OCI-M1 (cell line): Measurements from ENCODE around the gene HNRNPUL1.
"Not testable (repeated sequence)": the region's sequence is repeated elsewhere in the genome, so short reads cannot be mapped to it uniquely, and the experiment has no call there.

Experiments used
- DNase-seq: peaks from one replicate; lab custom pipeline; 2025; lab: John Stamatoyannopoulos, UW

The HNRNPUL1 gene

DNA sequence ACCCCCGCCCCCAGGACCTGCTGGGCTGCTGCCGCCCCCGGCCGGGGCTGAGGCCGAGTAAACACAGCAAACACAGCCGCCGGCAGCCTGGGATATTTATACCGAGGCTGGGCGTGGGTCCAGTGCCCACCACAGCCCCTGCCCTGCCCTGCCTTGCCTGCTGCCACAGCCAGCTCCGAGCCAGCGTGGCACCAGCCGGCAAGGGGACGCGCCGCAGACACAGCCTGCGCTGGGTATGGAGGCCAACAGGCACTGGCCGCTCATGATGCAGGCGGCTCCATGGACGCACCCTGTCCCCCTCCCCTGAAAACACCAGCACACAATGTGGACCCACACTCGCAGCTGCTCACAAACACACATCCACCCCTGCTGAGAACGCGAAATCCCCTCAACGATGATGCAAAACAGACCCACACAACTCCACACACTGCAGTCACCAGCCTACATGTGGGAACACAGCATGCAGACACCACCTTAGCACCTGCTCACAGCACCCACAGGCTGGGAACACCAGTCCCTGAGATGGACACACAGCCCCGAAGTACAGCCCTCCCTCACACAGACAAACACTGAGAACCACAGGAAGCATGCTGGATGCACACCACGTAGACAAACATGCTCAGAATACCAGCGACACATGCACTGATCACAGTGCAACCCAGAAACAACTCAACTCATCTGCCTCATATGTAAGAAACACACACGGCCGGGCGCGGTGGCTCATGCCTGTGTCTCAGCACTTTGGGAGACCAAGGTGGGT is 62.0 kb downstream of the HNRNPUL1 start:
- DNase-seq: no peak

DNA sequence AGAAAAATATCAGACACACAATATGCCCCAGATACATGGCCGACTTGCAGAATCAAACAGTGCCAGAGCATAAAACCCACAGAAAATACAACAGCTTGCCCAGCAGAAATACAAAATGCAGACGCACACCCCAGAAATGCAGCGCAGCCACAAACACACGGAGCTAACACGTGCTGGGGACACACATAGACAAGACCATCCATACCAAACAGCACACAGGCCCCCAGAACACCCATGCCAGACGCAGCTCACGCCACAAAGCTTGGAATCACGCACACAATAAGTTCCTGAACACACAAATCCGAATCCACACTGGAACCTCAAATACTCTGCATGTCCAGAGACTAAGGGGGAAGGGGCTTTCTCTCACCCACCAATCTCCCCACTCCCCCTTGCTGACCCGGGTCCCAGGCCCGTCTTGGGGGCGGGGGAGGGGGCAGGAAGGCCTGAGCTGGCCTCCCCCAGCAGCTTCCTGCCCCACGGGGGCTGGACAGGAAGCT is 63.0 kb downstream of the HNRNPUL1 start:
- DNase-seq: no peak

DNA sequence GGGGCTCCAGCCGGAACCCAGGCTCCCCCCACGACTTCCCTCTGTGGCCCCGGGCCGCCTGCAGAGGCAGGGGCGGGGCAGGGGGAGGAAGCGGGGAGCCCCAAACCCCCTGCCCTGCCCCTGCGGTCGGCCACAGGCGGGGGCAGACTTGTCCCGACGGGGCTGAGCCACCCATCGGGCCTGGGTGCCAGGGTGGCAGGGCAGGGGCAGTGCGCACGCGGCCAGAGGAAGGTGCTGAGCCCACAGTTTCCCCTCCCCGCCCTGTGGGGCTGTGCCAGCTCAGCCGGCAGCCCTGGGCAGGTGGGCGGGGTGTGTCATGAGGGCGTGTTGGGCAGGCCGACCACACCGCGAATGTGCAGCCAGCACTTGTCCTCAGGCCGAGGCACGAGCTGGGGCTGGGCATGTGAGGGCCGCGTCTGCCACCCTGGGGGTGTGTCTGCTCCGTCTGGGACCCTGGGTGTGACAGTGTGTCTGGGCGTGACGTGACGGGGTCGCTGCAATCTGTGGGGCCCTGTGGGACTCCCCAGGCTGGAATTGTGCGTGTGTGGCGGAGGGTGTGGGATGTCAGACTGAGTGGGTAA is 63.5 kb downstream of the HNRNPUL1 start:
- peak; percentile 73 for DNase-seq

DNA sequence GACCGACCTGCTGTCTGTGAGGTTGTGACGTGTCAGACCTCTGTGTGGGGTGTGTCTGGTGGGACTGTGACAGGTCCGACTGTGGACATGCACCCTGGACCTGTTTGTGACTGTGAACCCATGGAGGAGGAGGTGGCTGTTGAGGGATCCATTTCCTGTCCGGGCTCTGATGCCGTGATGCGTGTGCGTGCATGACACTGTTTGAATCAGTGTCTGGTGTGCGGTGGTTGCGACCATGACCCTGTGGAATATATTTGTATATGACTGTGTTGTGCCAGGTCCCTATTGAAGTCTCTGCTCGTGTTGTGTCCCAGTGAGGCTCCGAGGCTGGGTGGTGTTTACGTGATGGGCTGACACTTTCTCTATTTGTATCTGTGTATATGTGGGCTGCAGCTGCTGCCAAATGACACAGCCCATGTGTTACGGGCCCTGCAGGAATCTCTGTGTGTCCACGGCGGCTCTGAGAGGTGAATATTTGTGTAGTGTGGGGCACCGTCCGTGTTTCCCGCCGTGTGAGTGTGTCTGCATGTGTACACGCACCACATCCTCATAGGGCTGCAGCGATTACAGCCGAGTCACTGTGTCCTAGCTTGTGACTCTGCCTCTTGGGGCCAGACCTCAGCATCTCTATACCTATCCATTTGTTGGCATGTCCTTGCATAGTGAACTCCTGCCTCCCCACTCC is 64.1 kb downstream of the HNRNPUL1 start:
- peak; percentile 56 for DNase-seq

DNA sequence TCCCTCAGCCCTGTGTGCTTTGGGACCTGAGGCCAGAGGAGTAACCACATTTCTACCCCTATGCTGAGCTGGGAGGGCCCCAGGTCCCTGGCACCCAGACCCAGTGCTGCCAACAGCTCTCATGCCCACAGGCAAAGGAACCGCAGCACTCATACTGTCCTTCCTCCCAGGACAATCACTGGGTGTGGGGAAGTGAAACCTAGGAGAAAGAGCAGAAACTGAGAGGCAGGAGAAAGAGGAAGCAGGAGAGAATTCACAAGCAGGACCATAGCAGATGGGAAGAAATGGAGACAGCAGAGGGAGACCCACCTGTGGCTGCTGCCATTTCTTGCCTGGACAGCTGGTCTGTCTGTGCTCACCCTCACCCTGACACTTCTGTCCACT is 64.7 kb downstream of the HNRNPUL1 start:
- peak; percentile 56 for DNase-seq

DNA sequence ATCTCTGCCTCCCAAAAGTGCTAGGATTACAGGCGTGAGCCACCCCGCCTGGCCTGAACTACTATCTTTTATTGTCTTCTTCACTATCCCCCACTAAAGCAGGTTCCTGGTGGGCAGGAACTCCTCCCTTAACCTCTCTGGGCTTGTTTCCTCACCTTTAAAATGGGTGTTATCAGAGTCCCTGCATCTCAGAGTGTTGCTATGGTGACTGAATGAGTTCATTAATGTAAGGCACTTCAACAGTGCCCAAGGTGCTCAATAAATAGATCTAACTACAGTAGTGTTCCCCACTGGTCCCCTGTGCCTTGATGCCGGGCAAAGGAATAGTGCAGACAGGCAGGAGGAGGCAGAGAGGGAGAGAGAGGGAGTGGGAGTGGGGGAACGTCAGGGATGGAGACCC is 66.3 kb downstream of the HNRNPUL1 start:
- DNase-seq: no peak

DNA sequence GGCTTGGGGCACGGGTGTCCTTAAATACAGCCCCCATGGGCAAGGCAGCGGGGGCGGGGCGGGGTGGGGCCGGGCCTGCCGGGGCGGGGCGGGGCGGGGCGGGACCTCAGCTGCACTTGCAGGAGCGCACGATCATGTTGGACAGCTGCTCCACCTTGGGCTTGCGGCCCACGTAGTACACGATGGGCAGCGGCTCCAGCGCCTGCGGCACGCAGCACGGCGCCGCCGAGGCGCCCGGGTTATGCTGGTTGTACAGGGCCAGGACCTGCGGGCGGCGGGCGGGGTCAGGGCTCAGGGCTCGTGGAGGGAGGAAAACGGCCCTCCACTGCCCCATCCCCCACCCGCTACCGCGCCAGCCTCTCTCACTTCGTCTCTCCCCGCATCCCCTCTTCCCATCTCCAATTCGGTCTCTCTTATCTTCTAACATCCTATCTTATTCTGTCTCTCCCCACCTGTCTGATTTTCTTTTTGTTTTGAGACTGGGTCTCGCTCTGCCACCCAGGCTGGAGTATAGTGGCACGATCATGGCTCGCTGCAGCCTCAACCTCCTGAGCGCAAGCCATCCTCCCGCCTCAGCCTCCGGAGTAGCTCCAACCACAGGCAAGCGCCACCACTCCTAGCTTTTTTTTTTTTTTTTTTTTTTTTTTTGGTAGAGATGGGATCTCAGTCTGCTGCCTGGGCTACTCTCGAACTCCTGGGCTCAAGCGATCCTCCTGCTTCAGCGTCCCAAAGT is 66.9 kb downstream of the HNRNPUL1 start:
- no peak for DNase-seq

DNA sequence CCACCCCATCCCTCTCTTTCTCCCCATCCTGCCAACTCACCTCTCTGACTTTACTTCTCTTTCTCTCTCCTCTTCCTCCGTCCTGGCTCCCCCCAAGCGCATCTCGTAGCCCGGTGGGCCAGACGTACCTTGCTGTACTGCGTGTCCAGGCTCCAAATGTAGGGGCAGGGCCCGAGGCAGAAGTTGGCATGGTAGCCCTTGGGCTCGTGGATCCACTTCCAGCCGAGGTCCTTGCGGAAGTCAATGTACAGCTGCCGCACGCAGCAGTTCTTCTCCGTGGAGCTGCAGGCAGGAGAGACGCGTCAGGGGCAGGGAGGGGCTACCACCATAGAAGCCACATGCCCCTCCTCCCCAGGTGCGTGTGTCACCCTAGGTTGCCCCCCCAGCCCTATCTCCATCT is 67.8 kb downstream of the HNRNPUL1 start:
- no peak for DNase-seq

DNA sequence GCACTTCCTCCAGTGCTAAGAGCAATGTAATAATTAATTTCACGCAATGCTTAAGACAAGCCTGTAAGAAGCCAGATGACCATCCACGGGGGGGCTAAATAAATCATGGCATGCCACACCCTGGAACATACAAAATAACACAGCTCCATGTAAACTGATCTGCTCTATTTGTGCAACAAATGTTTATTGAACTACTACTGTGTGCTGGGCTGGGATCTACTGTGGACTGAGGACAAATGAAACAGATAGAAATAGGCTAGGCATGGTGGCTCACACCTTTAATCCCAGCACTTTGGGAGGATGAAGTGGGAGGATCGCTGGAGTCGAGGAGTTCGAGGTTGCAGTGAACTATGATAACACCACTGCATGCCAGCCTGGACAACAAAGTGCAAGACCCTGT is 68.3 kb downstream of the HNRNPUL1 start:
- DNase-seq: no peak

DNA sequence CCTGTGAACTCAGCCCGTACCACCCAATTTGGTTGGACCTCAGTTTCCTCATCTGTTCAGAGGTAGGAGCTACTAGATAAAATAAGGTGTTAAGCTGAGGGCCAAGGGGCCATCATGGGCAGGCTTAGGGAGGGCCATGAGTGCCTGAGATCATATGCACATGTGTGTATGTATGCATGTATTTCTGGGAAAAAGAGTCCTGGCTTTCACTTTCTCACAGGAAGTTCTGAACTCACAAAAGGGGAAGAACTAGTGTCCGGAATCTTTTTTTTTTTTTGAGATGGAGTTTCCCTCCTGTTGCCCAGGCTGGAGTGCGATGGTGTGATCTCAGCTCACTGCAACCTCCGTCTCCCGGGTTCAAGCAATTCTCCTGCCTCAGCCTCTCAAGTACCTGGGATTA is 70.6 kb downstream of the HNRNPUL1 start:
- DNase-seq: peak; percentile 88

DNA sequence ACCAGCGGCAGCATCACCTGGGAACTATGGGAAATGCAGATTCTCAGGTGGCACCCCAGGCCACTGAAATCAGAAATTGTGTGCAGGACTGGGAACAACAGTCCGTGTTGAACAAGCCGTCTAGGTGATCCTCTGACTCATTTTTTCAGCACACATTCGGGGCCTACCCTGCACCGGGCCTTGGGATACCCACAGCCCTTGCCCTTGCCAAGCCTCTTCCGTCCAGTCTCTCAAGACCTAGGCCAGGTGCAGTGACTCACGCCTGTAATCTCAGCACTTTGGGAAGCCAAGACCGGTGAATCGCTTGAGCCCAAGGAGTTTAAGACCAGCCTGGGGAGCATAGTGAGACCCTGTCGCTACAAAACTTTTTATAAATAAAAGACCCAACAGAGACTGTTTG is 71.3 kb downstream of the HNRNPUL1 start:
- DNase-seq: no peak

DNA sequence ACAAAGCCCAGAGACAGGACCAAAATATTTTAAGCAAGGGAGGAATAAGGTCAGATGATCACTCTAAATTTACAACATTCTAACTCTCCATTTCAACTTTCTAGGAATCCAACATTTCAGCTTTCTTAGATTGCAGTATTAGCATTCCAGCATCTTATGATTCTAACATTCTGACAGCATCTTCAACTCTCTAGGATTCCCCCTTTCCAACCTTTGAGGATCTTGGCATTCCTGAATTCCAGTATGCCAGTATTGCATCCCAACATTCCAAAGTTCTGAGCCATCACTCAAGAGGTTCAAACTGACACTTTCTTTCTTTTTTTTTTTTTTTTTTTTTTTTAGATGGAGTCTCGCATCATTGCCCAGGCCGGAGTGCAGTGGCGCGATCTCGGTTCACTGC is 75.8 kb downstream of the HNRNPUL1 start:
- DNase-seq: no peak

DNA sequence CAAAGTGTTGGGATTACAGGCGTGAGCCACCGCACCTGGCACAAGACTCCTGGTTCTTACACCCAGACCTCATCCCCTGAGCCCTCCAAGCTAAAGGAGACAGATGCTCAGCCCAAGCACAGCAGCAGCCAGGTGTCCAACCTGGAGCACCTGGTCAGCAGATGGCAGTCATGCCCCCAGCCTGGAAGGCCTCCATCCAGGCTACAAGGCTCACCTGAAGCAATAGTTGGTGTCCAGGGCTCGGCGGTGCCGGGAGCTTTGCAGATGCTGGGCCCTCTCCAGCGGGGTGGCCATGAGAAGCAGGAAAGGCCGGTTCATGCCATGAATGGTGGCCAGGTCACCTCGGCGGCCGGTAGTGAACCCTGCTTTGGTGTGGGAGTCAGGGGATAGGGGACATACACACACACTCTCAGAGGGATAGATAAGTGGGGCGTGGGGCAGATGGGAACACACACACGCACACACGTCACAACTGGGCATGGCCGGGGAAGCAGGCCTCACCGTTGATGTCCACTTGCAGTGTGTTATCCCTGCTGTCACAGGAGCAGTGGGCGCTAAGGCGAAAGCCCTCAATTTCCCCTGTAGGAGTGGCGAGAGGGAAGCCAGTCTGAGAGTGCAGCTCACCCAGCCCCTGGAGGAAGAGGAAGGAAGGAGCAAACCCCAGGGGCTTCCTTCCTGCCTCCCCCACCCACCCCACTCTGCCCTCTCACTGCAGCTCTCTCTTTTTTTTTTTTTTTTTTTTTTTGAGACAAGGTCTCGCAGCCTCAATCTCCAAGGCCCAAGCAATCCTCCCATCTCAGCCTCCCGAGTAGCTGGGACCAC is 77.7 kb downstream of the HNRNPUL1 start:
- no peak for DNase-seq

DNA sequence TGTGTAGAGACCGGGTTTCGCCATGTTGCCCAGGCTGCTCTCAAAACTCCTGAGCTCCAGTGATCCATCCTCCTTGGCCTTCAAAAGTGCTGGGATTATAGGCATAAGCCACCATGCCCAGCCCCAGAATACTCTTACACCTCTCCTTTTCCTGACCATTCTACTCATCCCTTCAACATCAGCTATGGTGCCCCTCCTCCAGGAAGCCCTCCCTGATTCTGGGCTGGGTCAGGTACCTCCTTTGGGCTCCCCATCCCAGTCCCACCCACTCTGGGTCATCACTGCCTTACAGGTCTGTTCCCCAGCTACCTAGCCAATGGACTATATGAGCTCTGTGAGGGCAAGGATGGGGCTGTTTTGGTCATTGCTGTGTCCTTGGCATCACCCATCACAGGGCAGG is 80.0 kb downstream of the HNRNPUL1 start:
- DNase-seq: no peak

DNA sequence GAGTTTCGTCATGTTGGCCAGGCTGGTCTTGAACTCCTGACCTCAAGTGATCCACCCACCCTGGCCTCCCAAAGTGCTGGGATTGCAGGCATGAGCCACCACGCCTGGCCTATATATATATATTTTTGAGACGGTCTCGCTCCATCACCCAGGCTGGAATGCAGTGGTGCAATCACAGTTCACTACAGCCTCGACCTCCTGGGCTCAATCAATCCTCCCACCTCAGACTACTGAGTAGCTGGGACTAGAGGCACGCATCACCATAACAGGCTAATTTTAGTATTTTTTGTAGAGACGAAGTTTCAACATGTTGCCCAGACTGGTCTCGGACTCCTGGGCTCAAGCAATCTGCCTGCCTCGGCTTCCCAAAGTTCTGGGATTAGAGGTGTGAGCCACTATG is 82.7 kb downstream of the HNRNPUL1 start:
- DNase-seq: not testable (repeated sequence)

DNA sequence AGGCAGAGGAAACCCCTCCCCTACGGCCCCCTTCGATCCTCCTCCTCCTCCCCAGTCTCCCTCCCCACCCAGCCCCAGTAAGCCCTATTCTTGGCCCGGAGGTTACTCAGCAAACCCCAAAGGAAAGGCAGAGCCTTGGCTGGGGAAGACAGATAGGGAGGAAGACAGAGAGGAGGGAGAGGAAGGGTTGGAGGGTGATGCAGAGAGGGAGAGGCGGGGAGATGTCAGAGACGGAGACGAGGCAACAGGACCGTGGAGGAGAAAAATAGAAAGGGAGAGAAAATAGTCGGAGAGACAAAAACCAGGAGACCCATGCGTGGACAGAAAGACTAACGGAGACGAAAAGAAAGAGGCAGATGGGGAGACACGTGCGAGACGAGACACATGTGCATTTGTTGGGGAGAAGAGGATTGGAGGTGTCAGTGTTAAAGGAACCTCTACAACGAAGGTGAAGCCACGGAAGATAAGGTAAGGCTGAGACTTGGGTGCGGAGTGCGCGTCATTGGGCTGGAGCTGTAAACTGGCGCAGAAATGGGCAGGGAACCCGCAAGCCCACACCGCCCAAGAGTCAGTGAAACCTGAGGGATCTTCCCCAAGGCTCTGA is 86.7 kb downstream of the HNRNPUL1 start:
- DNase-seq: peak; percentile 72

DNA sequence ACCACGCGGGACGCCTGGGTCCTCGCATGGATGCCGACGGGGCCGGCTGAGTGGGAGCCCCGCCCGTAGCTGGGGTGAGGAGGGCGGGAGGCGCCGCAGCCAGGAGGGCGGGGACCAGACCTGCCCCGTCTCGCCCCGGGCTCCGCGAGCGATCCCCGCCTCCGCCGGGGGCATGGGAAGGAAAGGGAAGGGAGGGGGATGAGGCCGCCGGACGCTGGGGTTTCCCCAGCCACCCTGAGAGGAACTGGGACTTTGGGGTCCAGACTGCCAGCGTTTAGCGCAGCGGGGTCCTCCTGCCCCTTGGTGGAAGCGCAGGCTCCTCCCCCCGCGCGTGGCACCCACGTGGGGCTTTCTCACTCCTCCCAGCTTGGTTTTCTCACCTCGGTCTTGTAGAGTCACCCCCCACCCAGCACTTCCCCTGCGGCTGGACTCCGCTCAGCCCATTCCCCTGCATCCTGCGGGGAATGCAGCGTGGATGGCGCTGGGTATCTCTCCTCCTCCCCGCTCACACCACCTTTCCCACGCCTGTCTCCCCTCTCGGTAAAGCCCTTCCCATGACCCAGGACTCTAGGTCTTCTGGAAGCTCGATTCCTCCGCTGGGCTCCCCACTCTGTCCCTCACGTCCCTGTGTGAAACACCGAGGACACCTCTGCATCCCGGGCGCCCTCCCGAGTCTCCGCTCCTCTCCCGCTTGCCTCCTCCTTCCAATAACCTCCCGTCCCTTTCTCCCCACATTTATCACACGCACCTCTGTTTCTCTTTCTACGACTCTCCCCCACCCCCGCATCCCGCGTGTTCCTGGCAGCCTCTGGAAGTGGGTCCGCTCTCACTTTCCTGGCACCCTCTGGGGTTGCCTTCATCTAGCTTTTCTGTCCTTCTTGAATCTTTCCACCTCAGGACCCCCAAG is 87.4 kb downstream of the HNRNPUL1 start:
- peak; percentile 86 for DNase-seq

DNA sequence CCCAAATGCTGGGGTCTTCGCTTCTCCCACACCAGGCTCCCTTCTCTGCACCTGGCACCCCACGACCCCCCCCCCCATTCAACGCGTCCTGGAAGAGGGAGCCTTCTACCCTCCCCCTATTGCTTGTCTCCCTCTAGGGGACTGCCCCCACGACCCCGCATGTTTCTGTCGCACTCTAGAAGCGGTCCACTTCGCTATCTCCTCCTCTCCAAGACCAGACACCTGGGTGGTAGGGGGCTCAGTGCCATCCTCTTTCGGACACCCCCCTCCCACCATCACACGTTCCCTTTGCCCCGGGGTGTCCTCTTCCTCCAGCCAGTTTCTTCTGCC is 88.1 kb downstream of the HNRNPUL1 start:
- no peak for DNase-seq

DNA sequence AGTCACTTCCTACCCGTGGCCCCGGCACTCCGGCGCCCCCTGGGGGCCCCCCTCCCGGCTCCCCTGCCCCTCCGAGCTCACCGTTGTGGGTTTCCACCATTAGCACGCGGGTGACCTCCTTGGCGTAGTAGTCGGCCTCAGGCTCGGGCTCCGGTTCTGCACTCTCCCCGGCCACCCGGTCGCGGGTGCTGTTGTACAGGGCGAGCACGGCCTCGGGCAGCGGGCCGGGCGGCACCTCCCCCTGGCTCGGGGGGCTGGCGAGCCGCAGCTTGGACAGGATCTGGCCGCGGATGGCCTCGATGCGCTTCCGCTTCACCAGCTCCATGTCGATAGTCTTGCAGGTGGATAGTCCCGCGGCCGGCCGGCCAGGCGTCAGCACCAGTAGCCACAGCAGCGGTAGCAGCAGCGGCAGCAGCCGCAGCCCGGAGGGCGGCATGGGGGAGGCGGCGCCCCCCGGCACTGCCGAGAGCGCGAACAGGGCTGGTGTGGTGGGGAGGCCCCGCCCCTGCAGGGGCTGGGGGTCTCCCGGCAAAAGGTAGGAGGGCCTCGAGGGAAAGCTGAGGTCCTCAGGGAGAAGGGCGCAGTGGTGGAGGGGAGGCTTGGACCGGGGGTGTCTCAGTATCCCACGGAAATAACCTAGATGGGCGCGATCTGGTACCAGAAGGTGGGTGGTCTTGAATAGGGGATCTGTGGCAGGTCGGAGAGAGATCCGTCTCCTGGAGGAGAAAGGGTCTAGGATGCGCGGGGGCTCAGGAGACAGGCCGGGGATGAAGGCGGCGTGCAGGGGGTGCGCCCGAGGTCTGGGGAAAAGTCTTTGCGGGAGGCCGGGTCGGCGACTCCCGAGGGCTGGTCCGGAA is 88.7 kb downstream of the HNRNPUL1 start:
- DNase-seq: peak; percentile 90
